ENCODE data around the gene DTD2. TPM values are rescaled to one million over a fixed set of nuclear protein-coding genes. Genes with fewer than 3 reads are reported as not detected.

DTD2 gene
- total and polyA plus RNA-seq, 2 of the 4 experiments (the other 2 are of a cell fraction) = 16.9 to 24.9 TPM

- Histone ChIP-seq H2BK20ac (ENCODE audit: low read depth, low read length) (no peak overlapping the region), H2AK5ac (ENCODE audit: low read depth, low read length) (no peak overlapping the region), H3K9ac (ENCODE audit: low read depth, low read length) (no peak overlapping the region), H3K9me3 (ENCODE audit: control insufficient read depth, insufficient read depth, low read length) (no peaks in the 10 kb centered on the region), H2BK5ac (ENCODE audit: low read depth, low read length, poor library complexity, severe bottlenecking) (no peak overlapping the region), H3K23ac (ENCODE audit: low read depth, low read length) (no peak overlapping the region), H3K4me1 (ENCODE audit: control insufficient read depth, insufficient read depth, low read length) (no peaks in the 10 kb centered on the region), H3K4me3 (ENCODE audit: insufficient read depth, low read depth, low read length) (no peak overlapping the region), H3K56ac (ENCODE audit: extremely low read depth, insufficient read depth, low read length) (no peak overlapping the region), H3K9me1 (ENCODE audit: insufficient read depth, low read length) (peaks cover 9% of the 10 kb centered on the region; the same call in 1 of the 2 replicates), H3K4me2 (ENCODE audit: low read depth, low read length) (no peak overlapping the region), H3K27me3 (ENCODE audit: control insufficient read depth, insufficient read depth, low read length) (no peaks in the 10 kb centered on the region), H3K18ac (ENCODE audit: low read depth, low read length) (no peak overlapping the region), H3K27ac (ENCODE audit: insufficient read depth, low read length) (no peak overlapping the region), H4K20me1 (ENCODE audit: insufficient read depth, low read length) (no peaks in the 10 kb centered on the region), H3K4ac (ENCODE audit: low read depth, low read length) (no peak overlapping the region), H3K36me3 (ENCODE audit: control insufficient read depth, insufficient read depth, low read length) (peaks cover 5% of the 10 kb centered on the region), H4K5ac (ENCODE audit: low read depth, low read length) (no peak overlapping the region), H3K79me1 (ENCODE audit: low read depth in 1 of 2, low read length in 2 of 2) (peaks cover 25 to 32% of the 10 kb centered on the region in 2 experiments), H4K91ac (ENCODE audit: insufficient read depth, low read depth, low read length) (no peak overlapping the region), H4K8ac (ENCODE audit: low read depth in 2 of 2, low read length in 2 of 2) (no peak overlapping the region), H2BK120ac (ENCODE audit: low read depth, low read length) (no peak overlapping the region), H2BK15ac (ENCODE audit: low read depth, low read length) (no peak overlapping the region), H2AFZ (replicated peaks; ENCODE audit: low read length, poor library complexity) (no peak overlapping the region), H3K14ac (replicated peaks; ENCODE audit: low read depth, low read length) (no peak overlapping the region), H2AK9ac (replicated peaks; ENCODE audit: low read depth, low read length, poor library complexity) (no peak overlapping the region)
- TF ChIP-seq RFX5 (IDR thresholded peaks at IDR 0.05; ENCODE audit: low read depth, low read length) = no peak
- TF ChIP-seq RCOR1 (IDR thresholded peaks at IDR 0.05; ENCODE audit: insufficient replicate concordance, low read length) = no peak
- no peak for TF ChIP-seq SMC3 (IDR thresholded peaks at IDR 0.05; ENCODE audit: low read depth, low read length)
- TF ChIP-seq POLR2A (IDR thresholded peaks at IDR 0.05; ENCODE audit: low read depth, low read length) = no peak
- TF ChIP-seq CEBPB (IDR thresholded peaks at IDR 0.05; ENCODE audit: low read depth, low read length) = no peak
- no peak for TF ChIP-seq MAZ (IDR thresholded peaks at IDR 0.05; ENCODE audit: borderline replicate concordance, low read depth, low read length)
- no peak for TF ChIP-seq RAD21 (IDR thresholded peaks at IDR 0.05; ENCODE audit: low read length)
- no peak for TF ChIP-seq ELK1 (IDR thresholded peaks at IDR 0.05; ENCODE audit: borderline replicate concordance, low read depth, low read length)
- TF ChIP-seq NFE2L2 (IDR thresholded peaks at IDR 0.05; ENCODE audit: low read depth, low read length) = no peak
- no peak for TF ChIP-seq CTCF (conservative IDR thresholded peaks at IDR 0.05; ENCODE audit: low read depth, low read length)
- BruUV-seq (replicated peaks) = no TSS peak
- intact Hi-C loops (cut with micrococcal nuclease) (no loop called here), dilution Hi-C loops (cut with HindIII; ENCODE audit: low sequenced_read_pairs, unreplicated experiment) (no loop called here), in situ Hi-C loops (cut with MboI; ENCODE audit: low sequenced_read_pairs) (no loop called here)
- DNase-seq = no peak
- ATAC-seq (ENCODE audit: low read depth) = no peak
- ChIA-PET POLR2A (ENCODE audit: unreplicated experiment) (no interaction called here), CTCF (no interaction called here)
- 80% methylated on average over 1 of the region's 8 CpGs; no CpG with 5 or more reads in 1 of the 2 experiments for WGBS, 2 experiments (ENCODE audit: extremely low coverage in 2 of 2, insufficient read length in 1 of 2)
These were observed 52.2 kb downstream of the DTD2 start for GRCh38 chr14:31405106-31405505.
